Hematopoietic multipotent progenitor cell treated with erythropoietin and hydrocortisone succinate and interleukin-3 and kit ligand, for 6 days (in vitro differentiated cells): ENCODE results near the gene SETSIP.
A peak's percentile ranks its signal among the peaks of the same experiment; 100 is the strongest.
"Not testable (repeated sequence)": the region's sequence is repeated elsewhere in the genome, so short reads cannot be mapped to it uniquely, and the experiment has no call there.

Experiments
- DNase-seq: peaks from one replicate; pipeline ENCODE4 v3.0.0-alpha.2; 2015

Gene SETSIP

GRCh38 chr1:92045766-92046495 is 29.3 kb downstream of the SETSIP start:
- DNase-seq = no peak

- DNase-seq = no peak
Observed at GRCh38 chr1:92043621-92044020, 31.6 kb downstream of the SETSIP start.

GRCh38 chr1:92040971-92041370 is 34.2 kb downstream of the SETSIP start:
- DNase-seq = no peak

GRCh38 chr1:92038695-92039346 is 36.4 kb downstream of the SETSIP start:
- DNase-seq = no peak

- DNase-seq = no peak
Observed at GRCh38 chr1:92037400-92037799, 37.8 kb downstream of the SETSIP start.

- DNase-seq = no peak
Observed at GRCh38 chr1:92031281-92032110, 43.7 kb downstream of the SETSIP start.

GRCh38 chr1:92030656-92031107 is 44.5 kb downstream of the SETSIP start:
- DNase-seq = peak; percentile 9

- DNase-seq = peak; percentile 9
Observed at GRCh38 chr1:92029241-92029922, 45.8 kb downstream of the SETSIP start.

- DNase-seq = peak; percentile 19
Observed at GRCh38 chr1:92026806-92027205, 48.4 kb downstream of the SETSIP start.

- DNase-seq = not testable (repeated sequence)
Observed at GRCh38 chr1:92026042-92026441, 49.2 kb downstream of the SETSIP start.
